H9 (cell line): ENCODE measurements around the gene DUOX1. TPM values are rescaled to one million over a fixed set of nuclear protein-coding genes. Genes with fewer than 3 reads are reported as not detected.

Experiments used
- DNase-seq: peaks from one replicate; pipeline ENCODE4 v3.0.0-alpha.2; 2017
- H2AFZ ChIP-seq: one replicate; pipeline ENCODE4 v1.6.1; 2013; ENCODE audit warnings: mild to moderate bottlenecking, low read length, control low read depth, moderate library complexity
- H2AK5ac ChIP-seq: 2 replicates; pipeline ENCODE4 v1.6.1; 2013; ENCODE audit warnings: low read length, control low read depth, mixed read lengths; ENCODE audit not compliant: insufficient read length
- H2BK120ac ChIP-seq: one replicate; pipeline ENCODE4 v1.6.1; 2013; ENCODE audit warnings: low read depth, mild to moderate bottlenecking, low read length, control low read depth, inconsistent platforms; ENCODE audit not compliant: poor library complexity, severe bottlenecking
- H2BK12ac ChIP-seq: 2 replicates; pipeline ENCODE4 v1.6.1; 2013; ENCODE audit warnings: low read length, control low read depth, mixed read lengths, low read depth; ENCODE audit not compliant: insufficient read length
- H2BK15ac ChIP-seq: 2 replicates; pipeline ENCODE4 v1.6.1; 2013; ENCODE audit warnings: low read depth, low read length, control low read depth
- H2BK20ac ChIP-seq: one replicate; pipeline ENCODE4 v1.6.1; 2013; ENCODE audit warnings: low read depth, mild to moderate bottlenecking, low read length, control low read depth, inconsistent platforms; ENCODE audit not compliant: poor library complexity, severe bottlenecking
- H2BK5ac ChIP-seq: 2 replicates; pipeline ENCODE4 v1.6.1; 2013; ENCODE audit warnings: low read length, control low read depth, mixed read lengths; ENCODE audit not compliant: insufficient read length
- H3K14ac ChIP-seq: 2 replicates; pipeline ENCODE4 v1.6.1; 2013; ENCODE audit warnings: low read length, control low read depth; ENCODE audit not compliant: insufficient read depth
- H3K18ac ChIP-seq: 2 replicates; pipeline ENCODE4 v1.6.1; 2013; ENCODE audit warnings: low read depth, mild to moderate bottlenecking, mixed read lengths, low read length, control low read depth; ENCODE audit not compliant: insufficient read length
- H3K23ac ChIP-seq: 2 replicates; pipeline ENCODE4 v1.6.1; 2013; ENCODE audit warnings: low read length, control low read depth, mixed read lengths, low read depth; ENCODE audit not compliant: insufficient read length
- H3K23me2 ChIP-seq: 2 replicates; pipeline ENCODE4 v1.6.1; 2013; ENCODE audit warnings: low read depth, mild to moderate bottlenecking, mixed read lengths, low read length, control low read depth; ENCODE audit not compliant: insufficient read length, poor library complexity, severe bottlenecking
- H3K27ac ChIP-seq: 2 replicates; pipeline ENCODE4 v1.5.1; 2013; ENCODE audit warnings: low read length, control low read depth, mixed read lengths, low read depth; ENCODE audit not compliant: insufficient read length
- H3K27me3 ChIP-seq: 2 replicates; pipeline ENCODE4 v1.6.1; 2013; ENCODE audit warnings: low read length, control low read depth, inconsistent platforms; ENCODE audit not compliant: insufficient read depth
- H3K4ac ChIP-seq: 2 replicates; pipeline ENCODE4 v1.6.1; 2013; ENCODE audit warnings: low read depth, mild to moderate bottlenecking, control low read depth, inconsistent platforms, low read length, moderate library complexity
- H3K4me1 ChIP-seq: 2 replicates; pipeline ENCODE4 v1.6.1; 2013; ENCODE audit warnings: low read length, control low read depth, inconsistent platforms; ENCODE audit not compliant: insufficient read depth
- H3K4me2 ChIP-seq: 2 replicates; pipeline ENCODE4 v1.6.1; 2013; ENCODE audit warnings: low read length, control low read depth, mixed read lengths; ENCODE audit not compliant: insufficient read length, insufficient read depth
- H3K56ac ChIP-seq: 2 replicates; pipeline ENCODE4 v1.6.1; 2013; ENCODE audit warnings: low read depth, mild to moderate bottlenecking, mixed read lengths, low read length, control low read depth; ENCODE audit not compliant: insufficient read length
- H3K79me1 ChIP-seq: 2 replicates; pipeline ENCODE4 v1.6.1; 2013; ENCODE audit warnings: low read depth, mild to moderate bottlenecking, moderate library complexity, low read length, control low read depth, inconsistent platforms; ENCODE audit not compliant: insufficient read depth, poor library complexity, severe bottlenecking
- H3K79me2 ChIP-seq: 2 replicates; pipeline ENCODE4 v1.6.1; 2013; ENCODE audit warnings: low read length, control low read depth, inconsistent platforms; ENCODE audit not compliant: insufficient read depth
- H3K9ac ChIP-seq: 2 replicates; pipeline ENCODE4 v1.6.1; 2013; ENCODE audit warnings: low read length, control low read depth, mixed read lengths; ENCODE audit not compliant: insufficient read length; ENCODE audit errors: extremely low read depth
- H3K9me3 ChIP-seq: one replicate; pipeline ENCODE4 v1.6.1; 2013; ENCODE audit warnings: low read depth, low read length, inconsistent platforms; ENCODE audit not compliant: control insufficient read depth
- H3T11ph ChIP-seq: one replicate; pipeline ENCODE4 v1.6.1; 2013; ENCODE audit warnings: mild to moderate bottlenecking, low read length, control low read depth, inconsistent platforms
- H4K20me1 ChIP-seq: one replicate; pipeline ENCODE4 v1.6.1; 2013; ENCODE audit not compliant: control insufficient read depth, insufficient read length, insufficient read depth
- H4K5ac ChIP-seq: 2 replicates; pipeline ENCODE4 v1.6.1; 2013; ENCODE audit warnings: low read depth, mild to moderate bottlenecking, mixed read lengths, low read length, control low read depth; ENCODE audit not compliant: insufficient read length
- H4K8ac ChIP-seq: replicated peaks from 2 replicates; pipeline ENCODE4 v1.6.1; 2013; ENCODE audit warnings: low read length, control low read depth, mixed read lengths, low read depth; ENCODE audit not compliant: insufficient read length
- H4K91ac ChIP-seq: 2 replicates; pipeline ENCODE4 v1.6.1; 2013; ENCODE audit warnings: low read depth, mild to moderate bottlenecking, moderate library complexity, mixed read lengths, low read length, control low read depth; ENCODE audit not compliant: insufficient read length
- H3K27ac Mint-ChIP-seq, 3 experiments: 2 replicates in 2 of 3; 3 replicates in 1 of 3; pipeline ENCODE4 v1.8.0; 2020 to 2021; ENCODE audit warnings: mixed read lengths in 3 of 3, mild to moderate bottlenecking in 1 of 3, moderate library complexity in 1 of 3
- H3K27me3 Mint-ChIP-seq: 2 replicates; pipeline ENCODE4 v1.8.0; 2021; ENCODE audit warnings: low read depth, mild to moderate bottlenecking, moderate library complexity, mixed read lengths
- H3K36me3 Mint-ChIP-seq, 3 experiments: 2 replicates in 2 of 3; 3 replicates in 1 of 3; pipeline ENCODE4 v1.8.0; 2020 to 2021; ENCODE audit warnings: low read depth in 3 of 3, mixed read lengths in 3 of 3; ENCODE audit not compliant: insufficient read depth in 1 of 3
- H3K4me1 Mint-ChIP-seq, 2 experiments: 2 replicates each; pipeline ENCODE4 v1.8.0; 2020; ENCODE audit warnings: mixed read lengths in 2 of 2
- H3K4me3 Mint-ChIP-seq, 2 experiments: 2 replicates in 1 of 2; 3 replicates in 1 of 2; pipeline ENCODE4 v1.8.0; 2020 to 2021; ENCODE audit warnings: mild to moderate bottlenecking in 2 of 2, mixed read lengths in 2 of 2, moderate library complexity in 1 of 2
- H3K9me3 Mint-ChIP-seq, 2 experiments: 2 replicates in 1 of 2; 3 replicates in 1 of 2; pipeline ENCODE4 v1.8.0; 2020; ENCODE audit warnings: mild to moderate bottlenecking in 2 of 2, mixed read lengths in 2 of 2, moderate library complexity in 1 of 2
- CTCF ChIP-seq: fragments of 200-600 bp; sonication (generic); conservative IDR thresholded peaks from 3 replicates; pipeline ENCODE4 v1.8.0; 2021; ENCODE audit warnings: antibody characterized with exemption, mild to moderate bottlenecking
- WGBS: extraction: QIAGEN DNeasy Blood & Tissue Kit; methylation state at CpG from one replicate; pipeline ENCODE4 v1.1.7; 2013; ENCODE audit warnings: missing lambda C conversion rate, low lambda C conversion rate, mixed read lengths; ENCODE audit not compliant: insufficient read length; ENCODE audit errors: extremely low coverage; 5-methylcytosine and 5-hydroxymethylcytosine counted together
- total RNA-seq: library from RNA; stranded (reverse); gene quantifications from 2 replicates; pipeline ENCODE4 v1.2.1, GENCODE V29; 2021

DUOX1 gene
- total RNA-seq, 1 experiment from 2014 or later, result 2.6 TPM

- no peak overlapping the region for H3K14ac ChIP-seq
- H4K8ac ChIP-seq, result no peak overlapping the region
- H2BK5ac ChIP-seq, result no peak overlapping the region
- Mint-ChIP-seq H3K9me3 (no peaks in the 10 kb centered on the region), H3K27me3 (peaks cover 48% of the 10 kb centered on the region), H3K4me3 (no peak overlapping the region), H3K4me1 (peaks cover 10 to 11% of the 10 kb centered on the region in 2 experiments), H3K36me3 (no peaks in the 10 kb centered on the region; a peak in 1 of 7 replicates), H3K27ac (no peak overlapping the region)
- H2AFZ ChIP-seq, result no peak overlapping the region
- no peaks in the 10 kb centered on the region for H3K23me2 ChIP-seq
- H3K27ac ChIP-seq, result no peak overlapping the region
- no CpG with 5 or more reads among the region's 10 CpGs for WGBS
- H2BK12ac ChIP-seq, result no peak overlapping the region
- no peaks in the 10 kb centered on the region for H3K79me2 ChIP-seq
- no peak overlapping the region for H4K5ac ChIP-seq
- H3K4ac ChIP-seq, result no peak overlapping the region
- no peak for DNase-seq
- H2AK5ac ChIP-seq, result no peak overlapping the region
- no peaks in the 10 kb centered on the region for H4K20me1 ChIP-seq
- H3K18ac ChIP-seq, result no peak overlapping the region
- H3K9me3 ChIP-seq, result no peaks in the 10 kb centered on the region
- H3K4me2 ChIP-seq, result no peak overlapping the region
- no peak overlapping the region for H3K23ac ChIP-seq
- TF ChIP-seq CTCF, result no peak
- peaks cover 30% of the 10 kb centered on the region for H3K27me3 ChIP-seq
- no peak overlapping the region for H2BK120ac ChIP-seq
- no peak overlapping the region for H3K9ac ChIP-seq
- H3T11ph ChIP-seq, result no peak overlapping the region
- H4K91ac ChIP-seq, result no peak overlapping the region
- no peaks in the 10 kb centered on the region for H3K79me1 ChIP-seq
- H3K56ac ChIP-seq, result no peak overlapping the region
- H2BK15ac ChIP-seq, result no peak overlapping the region
- no peaks in the 10 kb centered on the region for H3K4me1 ChIP-seq
- H2BK20ac ChIP-seq, result no peak overlapping the region
Measured at GRCh38 chr15:45107941-45108630, 21.7 kb upstream of the DUOX1 start.
